AG04449 (cell line): ENCODE results near the gene BDH2.

Experiments
- CTCF ChIA-PET: fragments of 350-600 bp; formaldehyde crosslinking; extraction: SDS; loops from one replicate; lab custom pipeline; 2021; ENCODE audit warnings: antibody characterized with exemption; lab: Yijun Ruan, JAX
- POLR2A ChIA-PET: fragments of 400-600, 350-600 bp; formaldehyde crosslinking; extraction: SDS; loops from one replicate; lab custom pipeline; 2020; ENCODE audit warnings: antibody characterized with exemption, inconsistent platforms; lab: Yijun Ruan, JAX
- DNase-seq: peaks from one replicate; pipeline ENCODE4 v3.0.0-alpha.2; 2010; ENCODE audit warnings: low read depth, low spot score
- H3K4me3 ChIP-seq: 2 replicates; pipeline ENCODE4 v1.5.1; 2011; ENCODE audit warnings: low read depth, mild to moderate bottlenecking, control low read depth, low read length
- TF ChIP-seq, protein P1 (sequence below): IDR thresholded peaks from one replicate; pipeline ENCODE4 v1.5.1; 2011; ENCODE audit warnings: mild to moderate bottlenecking, moderate library complexity, low read length, control low read depth, inconsistent platforms; ENCODE audit not compliant: insufficient read depth; ENCODE audit errors: missing control alignments

Gene BDH2

DNA sequence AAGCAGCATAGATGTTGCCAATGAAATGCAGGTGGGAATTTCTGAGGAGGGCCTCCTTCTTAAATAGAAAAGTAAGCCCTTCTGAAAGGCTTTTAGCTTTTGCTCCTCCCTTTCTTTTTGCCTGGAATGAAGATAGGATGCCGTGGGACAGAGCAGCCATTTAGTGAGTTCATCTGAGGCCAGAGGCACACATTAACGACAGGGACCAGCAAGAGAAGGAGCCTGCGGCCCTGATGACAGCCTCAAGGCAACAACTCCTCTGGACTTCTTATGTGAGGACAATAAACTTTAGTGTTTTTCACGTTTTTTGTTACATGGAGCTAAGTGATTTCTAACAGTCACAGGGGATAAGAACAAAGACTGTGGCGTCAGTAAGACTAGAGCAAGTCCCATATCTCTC, 1.1 kb upstream of the BDH2 start:
- CTCF ChIA-PET = interaction anchor here (0.7 to 5.8 kb wide), 18 partner anchors 9 to 670 kb away, joined by 3 to 66 read pairs (median 6); no protein-coding TSS in a partner anchor
- no peak overlapping the region for H3K4me3 ChIP-seq
- TF ChIP-seq, protein P1, sequence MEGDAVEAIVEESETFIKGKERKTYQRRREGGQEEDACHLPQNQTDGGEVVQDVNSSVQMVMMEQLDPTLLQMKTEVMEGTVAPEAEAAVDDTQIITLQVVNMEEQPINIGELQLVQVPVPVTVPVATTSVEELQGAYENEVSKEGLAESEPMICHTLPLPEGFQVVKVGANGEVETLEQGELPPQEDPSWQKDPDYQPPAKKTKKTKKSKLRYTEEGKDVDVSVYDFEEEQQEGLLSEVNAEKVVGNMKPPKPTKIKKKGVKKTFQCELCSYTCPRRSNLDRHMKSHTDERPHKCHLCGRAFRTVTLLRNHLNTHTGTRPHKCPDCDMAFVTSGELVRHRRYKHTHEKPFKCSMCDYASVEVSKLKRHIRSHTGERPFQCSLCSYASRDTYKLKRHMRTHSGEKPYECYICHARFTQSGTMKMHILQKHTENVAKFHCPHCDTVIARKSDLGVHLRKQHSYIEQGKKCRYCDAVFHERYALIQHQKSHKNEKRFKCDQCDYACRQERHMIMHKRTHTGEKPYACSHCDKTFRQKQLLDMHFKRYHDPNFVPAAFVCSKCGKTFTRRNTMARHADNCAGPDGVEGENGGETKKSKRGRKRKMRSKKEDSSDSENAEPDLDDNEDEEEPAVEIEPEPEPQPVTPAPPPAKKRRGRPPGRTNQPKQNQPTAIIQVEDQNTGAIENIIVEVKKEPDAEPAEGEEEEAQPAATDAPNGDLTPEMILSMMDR = no peak
- POLR2A ChIA-PET = no interaction called here
- DNase-seq = no peak

DNA sequence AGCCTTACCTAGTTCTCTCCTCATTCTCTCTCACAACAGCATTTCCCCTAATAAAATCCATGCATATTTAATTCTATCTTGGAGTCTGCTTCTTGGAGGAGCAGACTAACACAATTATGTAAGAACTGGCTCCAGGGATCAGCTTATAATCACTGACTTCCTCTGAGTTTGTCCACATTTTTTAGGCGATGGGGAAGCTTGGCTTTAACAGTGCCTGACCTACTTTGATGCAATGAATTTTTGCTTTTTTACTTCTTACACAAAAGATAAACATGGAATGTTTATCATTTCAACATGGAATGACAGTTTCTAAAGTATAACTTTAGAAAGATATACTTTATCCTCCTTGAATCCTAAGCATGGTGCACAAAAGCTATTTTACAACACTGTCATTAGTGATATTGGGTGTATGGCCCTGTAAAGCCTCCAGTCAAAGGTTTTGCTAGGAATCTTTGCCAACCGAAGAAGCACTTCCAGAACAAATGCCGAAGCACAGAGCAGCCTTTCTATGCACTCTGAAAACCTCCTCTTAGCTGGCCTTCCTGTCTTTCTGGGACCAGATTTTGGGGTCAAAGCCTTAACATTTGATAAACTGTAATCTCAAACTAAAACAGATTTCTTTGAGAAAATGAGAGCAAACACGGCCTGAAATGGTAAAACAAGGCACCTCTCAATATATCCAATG, 736 bp downstream of the BDH2 start:
- POLR2A ChIA-PET = no interaction called here
- H3K4me3 ChIP-seq = peak overlapping the region; percentile 48
- DNase-seq = no peak
- CTCF ChIA-PET = interaction anchor here (0.9 to 5.8 kb wide), 22 partner anchors 8 to 667 kb away, joined by 3 to 66 read pairs (median 6); partner anchors contain the start of genes SLC9B2 and UBE2D3
- TF ChIP-seq, protein P1 = no peak

DNA sequence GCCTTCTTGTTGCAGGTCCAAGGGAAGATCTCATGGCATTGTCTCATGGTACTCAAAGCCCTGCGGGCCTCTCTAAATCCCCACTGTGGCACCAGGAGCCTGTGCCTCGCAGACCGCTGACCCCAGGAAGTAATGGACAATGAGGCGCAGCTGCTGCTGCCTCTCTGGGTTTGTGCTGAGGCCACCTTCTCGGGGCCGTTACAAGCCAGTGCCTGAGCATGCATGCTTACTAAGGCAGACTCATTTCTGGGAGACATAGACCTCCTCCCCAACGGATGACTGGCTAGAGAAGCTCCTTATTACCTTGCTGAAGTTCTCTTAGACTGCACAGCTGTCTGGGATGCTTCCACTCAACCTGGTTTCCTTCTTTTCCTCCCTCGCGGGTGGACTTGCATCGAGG, 1.3 kb downstream of the BDH2 start:
- CTCF ChIA-PET = interaction anchor here (0.9 to 5.8 kb wide), 12 partner anchors 9 to 666 kb away, joined by 3 to 66 read pairs (median 5); partner anchors contain the start of gene SLC9B2

DNA sequence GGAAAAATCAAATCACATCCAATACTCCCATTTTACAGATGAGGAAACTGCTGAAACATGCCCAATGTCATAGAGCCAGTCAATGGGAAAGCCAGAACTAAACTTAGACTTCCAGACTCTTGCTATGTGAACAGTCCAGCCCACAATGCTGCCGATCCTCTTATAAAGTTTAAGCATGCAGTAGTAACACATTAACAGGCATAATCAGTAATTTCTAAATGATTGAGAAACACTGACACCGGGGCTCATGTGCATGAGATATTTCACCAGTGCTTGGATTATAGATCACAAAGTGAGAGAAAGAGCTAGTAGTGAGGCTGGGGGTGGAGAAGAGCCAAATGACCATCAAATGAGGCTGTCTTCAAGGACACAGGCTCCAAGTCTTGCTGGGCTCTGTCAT, 2.5 kb downstream of the BDH2 start:
- H3K4me3 ChIP-seq = no peak overlapping the region
- TF ChIP-seq, protein P1 = no peak
- no peak for DNase-seq
- POLR2A ChIA-PET = no interaction called here
- CTCF ChIA-PET = interaction anchor here (1.1 to 5.8 kb wide), 2 partner anchors 7 to 13 kb away, joined by 3 to 66 read pairs; no protein-coding TSS in a partner anchor

More for the DNA sequence above, 1.3 kb downstream of the BDH2 start:
- POLR2A ChIA-PET = no interaction called here
- DNase-seq = no peak
- H3K4me3 ChIP-seq = peak overlapping the region; percentile 48
- TF ChIP-seq, protein P1 = no peak

DNA sequence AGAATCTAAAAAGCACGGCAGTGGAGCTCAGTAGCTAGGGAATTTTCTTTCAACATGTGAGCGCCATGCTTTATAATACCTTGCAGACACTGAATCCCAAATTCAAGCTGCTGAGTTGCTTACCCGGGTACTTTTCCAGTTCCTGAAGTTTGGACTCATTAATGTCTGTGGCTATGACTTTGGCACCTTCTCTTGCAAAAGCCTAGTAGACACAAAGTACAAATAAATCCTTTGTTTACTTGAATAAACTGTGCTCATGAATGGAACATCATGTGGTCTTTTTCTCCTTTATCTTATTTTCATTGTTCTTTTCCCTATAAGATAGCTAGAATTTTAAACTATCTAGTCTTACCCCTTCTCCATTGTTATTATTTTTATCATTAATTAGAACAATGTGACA, 4.6 kb downstream of the BDH2 start:
- TF ChIP-seq, protein P1 = no peak
- CTCF ChIA-PET = interaction anchor here (0.7 to 8.7 kb wide), 8 partner anchors 8 to 502 kb away, joined by 3 to 82 read pairs (median 3); partner anchors contain the start of gene SLC9B2
- H3K4me3 ChIP-seq = no peak overlapping the region
- DNase-seq = no peak
- POLR2A ChIA-PET = no interaction called here

DNA sequence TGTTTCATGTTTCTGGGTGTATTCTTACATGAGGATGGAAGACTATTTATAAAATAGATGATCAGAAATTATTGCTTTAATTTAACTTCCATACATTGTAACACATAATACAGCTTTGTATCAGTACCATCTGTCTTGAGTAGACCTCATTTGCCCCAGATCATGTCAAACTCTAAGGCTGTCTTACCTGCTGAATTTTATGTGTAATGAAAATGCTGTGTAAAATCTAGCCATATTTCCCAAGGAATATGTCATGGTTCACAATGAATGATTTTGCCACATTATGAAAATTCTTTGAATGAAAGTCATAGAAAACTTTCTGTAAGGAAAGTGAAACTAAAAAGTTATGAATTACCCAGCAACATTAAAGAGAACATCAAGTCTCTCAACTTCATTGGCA, 7.4 kb downstream of the BDH2 start:
- CTCF ChIA-PET = interaction anchor here (0.6 to 8.7 kb wide), 35 partner anchors 8 to 805 kb away, joined by 3 to 82 read pairs (median 4); partner anchors contain the start of genes BDH2 and SLC9B2
- TF ChIP-seq, protein P1 = no peak
- no peak overlapping the region for H3K4me3 ChIP-seq
- no peak for DNase-seq
- POLR2A ChIA-PET = no interaction called here
